HEK293 (cell line): Measurements from ENCODE around the gene PIN4.

ENCODE experiments used
- AEBP2 ChIP-seq: fragments of 450-650 bp; formaldehyde crosslinking; IDR thresholded peaks from 2 replicates; pipeline ENCODE4 v1.5.1; 2016; ENCODE audit warnings: missing biosample characterization, missing genetic modification characterization, borderline replicate concordance
- KLF1 ChIP-seq: fragments of 450-650 bp; formaldehyde crosslinking; IDR thresholded peaks from 2 replicates; pipeline ENCODE4 v1.5.1; 2016; ENCODE audit warnings: missing biosample characterization, missing genetic modification characterization
- KLF10 ChIP-seq: fragments of 450-650 bp; IDR thresholded peaks from 2 replicates; pipeline ENCODE4 v1.5.1; 2018; ENCODE audit warnings: missing biosample characterization, mild to moderate bottlenecking, missing genetic modification characterization
- PATZ1 ChIP-seq: fragments of 450-650 bp; formaldehyde crosslinking; IDR thresholded peaks from 2 replicates; pipeline ENCODE4 v1.5.1; 2016; ENCODE audit warnings: missing biosample characterization, missing genetic modification characterization
- PRDM1 ChIP-seq: fragments of 450-650 bp; formaldehyde crosslinking; IDR thresholded peaks from 2 replicates; pipeline ENCODE4; 2016; ENCODE audit warnings: missing biosample characterization, missing genetic modification characterization
- PRDM6 ChIP-seq: fragments of 450-650 bp; formaldehyde crosslinking; IDR thresholded peaks from 2 replicates; pipeline ENCODE4 v1.5.1; 2017; ENCODE audit warnings: missing biosample characterization, missing genetic modification characterization
- YY1 ChIP-seq: fragments of 450-650 bp; formaldehyde crosslinking; IDR thresholded peaks from 2 replicates; pipeline ENCODE4 v1.5.1; 2018; ENCODE audit warnings: missing biosample characterization, missing genetic modification characterization
- YY2 ChIP-seq: fragments of 450-650 bp; formaldehyde crosslinking; IDR thresholded peaks from 2 replicates; pipeline ENCODE4 v1.5.1; 2016; ENCODE audit warnings: missing biosample characterization, missing genetic modification characterization
- ZBTB10 ChIP-seq: fragments of 450-650 bp; formaldehyde crosslinking; IDR thresholded peaks from 2 replicates; pipeline ENCODE4 v1.5.1; 2016; ENCODE audit warnings: missing biosample characterization, missing genetic modification characterization
- ZEB2 ChIP-seq: fragments of 450-650 bp; formaldehyde crosslinking; IDR thresholded peaks from 2 replicates; pipeline ENCODE4 v1.5.1; 2016; ENCODE audit warnings: missing biosample characterization, missing genetic modification characterization
- ZFP41 ChIP-seq: fragments of 450-650 bp; formaldehyde crosslinking; IDR thresholded peaks from 2 replicates; pipeline ENCODE4 v1.5.1; 2016; ENCODE audit warnings: missing biosample characterization, missing genetic modification characterization, borderline replicate concordance
- ZNF146 ChIP-seq: fragments of 450-650 bp; formaldehyde crosslinking; IDR thresholded peaks from 2 replicates; pipeline ENCODE4 v1.5.1; 2016; ENCODE audit warnings: missing biosample characterization, missing genetic modification characterization
- ZNF174 ChIP-seq: fragments of 450-650 bp; formaldehyde crosslinking; IDR thresholded peaks from 2 replicates; pipeline ENCODE4 v1.5.0; 2017; ENCODE audit warnings: missing biosample characterization, mild to moderate bottlenecking, missing genetic modification characterization
- ZNF26 ChIP-seq: fragments of 450-650 bp; formaldehyde crosslinking; IDR thresholded peaks from 2 replicates; pipeline ENCODE4 v1.5.1; 2016; ENCODE audit warnings: missing biosample characterization, missing genetic modification characterization
- ZNF302 ChIP-seq: fragments of 450-650 bp; formaldehyde crosslinking; IDR thresholded peaks from 2 replicates; pipeline ENCODE4 v1.5.1; 2016; ENCODE audit warnings: missing biosample characterization, missing genetic modification characterization, low read depth
- ZNF335 ChIP-seq: fragments of 450-650 bp; formaldehyde crosslinking; conservative IDR thresholded peaks from 2 replicates; pipeline ENCODE4 v1.5.1; 2016; ENCODE audit warnings: missing biosample characterization, missing genetic modification characterization
- ZNF423 ChIP-seq: fragments of 450-650 bp; formaldehyde crosslinking; IDR thresholded peaks from 2 replicates; pipeline ENCODE4 v1.5.1; 2016; ENCODE audit warnings: missing biosample characterization, missing genetic modification characterization
- ZNF473 ChIP-seq: fragments of 450-650 bp; formaldehyde crosslinking; IDR thresholded peaks from 2 replicates; pipeline ENCODE4 v1.5.1; 2017; ENCODE audit warnings: missing biosample characterization, missing genetic modification characterization
- ZNF48 ChIP-seq: fragments of 450-650 bp; formaldehyde crosslinking; IDR thresholded peaks from 2 replicates; pipeline ENCODE4 v1.5.1; 2016; ENCODE audit warnings: missing biosample characterization, missing genetic modification characterization
- ZNF596 ChIP-seq: fragments of 450-650 bp; IDR thresholded peaks from 2 replicates; pipeline ENCODE4 v1.5.0; 2018; ENCODE audit warnings: missing biosample characterization, mild to moderate bottlenecking, missing genetic modification characterization, moderate library complexity
- ZNF624 ChIP-seq: fragments of 450-650 bp; formaldehyde crosslinking; IDR thresholded peaks from 2 replicates; pipeline ENCODE4 v1.5.1; 2017; ENCODE audit warnings: missing biosample characterization, missing genetic modification characterization
- ZNF629 ChIP-seq: fragments of 450-650 bp; formaldehyde crosslinking; IDR thresholded peaks from 2 replicates; pipeline ENCODE4 v1.5.1; 2017; ENCODE audit warnings: missing biosample characterization, missing genetic modification characterization
- ZNF645 ChIP-seq: fragments of 450-650 bp; formaldehyde crosslinking; IDR thresholded peaks from 2 replicates; pipeline ENCODE4; 2016; ENCODE audit warnings: missing biosample characterization, missing genetic modification characterization
- ZNF76 ChIP-seq: fragments of 450-650 bp; formaldehyde crosslinking; IDR thresholded peaks from 2 replicates; pipeline ENCODE4; 2016; ENCODE audit warnings: low read depth, missing biosample characterization, missing genetic modification characterization, borderline replicate concordance
- ZNF777 ChIP-seq: fragments of 450-650 bp; formaldehyde crosslinking; IDR thresholded peaks from 2 replicates; pipeline ENCODE4 v1.5.1; 2017; ENCODE audit warnings: missing biosample characterization, missing genetic modification characterization, borderline replicate concordance
- ZNF843 ChIP-seq: fragments of 450-650 bp; formaldehyde crosslinking; IDR thresholded peaks from 2 replicates; pipeline ENCODE4 v1.5.1; 2016; ENCODE audit warnings: missing biosample characterization, missing genetic modification characterization
- ZSCAN4 ChIP-seq: fragments of 450-650 bp; formaldehyde crosslinking; IDR thresholded peaks from 2 replicates; pipeline ENCODE4 v1.5.1; 2017; ENCODE audit warnings: missing biosample characterization, missing genetic modification characterization

The PIN4 gene

GRCh38 chrX:72181178-72182125 lies at the start of gene PIN4 (continued):
- TF ChIP-seq ZEB2 (peak; percentile 72; the same call in 1 of the 2 replicates), ZNF843 (tag by site-specific recombination) (peak; percentile 32), ZNF596 (tag by site-specific recombination) (no peak), ZNF777 (tag by site-specific recombination) (no peak), YY2 (tag by site-specific recombination) (peak; percentile 95), ZSCAN4 (no peak), ZFP41 (tag by site-specific recombination) (no peak), PATZ1 (peak; percentile 99), ZBTB10 (tag by site-specific recombination) (peak; percentile 100), PRDM6 (tag by site-specific recombination) (no peak), YY1 (tag by site-specific recombination) (peak; percentile 91), AEBP2 (tag by site-specific recombination) (no peak), ZNF302 (tag by site-specific recombination) (no peak), ZNF26 (tag by site-specific recombination) (no peak), KLF10 (peak; percentile 54), ZNF473 (no peak), ZNF48 (tag by site-specific recombination) (no peak), ZNF76 (tag by site-specific recombination) (peak; percentile 69), ZNF629 (tag by site-specific recombination) (peak; percentile 78), ZNF174 (tag by site-specific recombination) (no peak), KLF1 (tag by site-specific recombination) (peak; percentile 70; the same call in 1 of the 2 replicates), PRDM1 (peak; percentile 86), ZNF645 (tag by site-specific recombination) (no peak), ZNF423 (no peak), ZNF624 (tag by site-specific recombination) (no peak), ZNF146 (tag by site-specific recombination) (no peak), ZNF335 (tag by site-specific recombination) (peak; percentile 100)
